Fibroblast of upper back skin (primary cell): ENCODE data around the gene MGAT4A.

Experiments used
- DNase-seq: peaks from one replicate; pipeline ENCODE4 v3.0.0-alpha.2; 2013

MGAT4A gene

GRCh38 chr2:98731041-98731893 lies at the start of gene MGAT4A:
MGAT4A (minus strand) TSS chr2:98731132; CDS start chr2:98726332, 4,800 bp downstream.
- DNase-seq: peak; percentile 12

- DNase-seq: no peak
Measured at GRCh38 chr2:98778741-98779483, 48.0 kb upstream of the MGAT4A start.

GRCh38 chr2:98778151-98778550 lies 47.2 kb upstream of the MGAT4A start:
- DNase-seq: no peak

GRCh38 chr2:98777710-98778109 lies 46.8 kb upstream of the MGAT4A start:
- DNase-seq: no peak

GRCh38 chr2:98777076-98777475 lies 46.1 kb upstream of the MGAT4A start:
- no peak for DNase-seq

- no peak for DNase-seq
Measured at GRCh38 chr2:98776136-98776535, 45.2 kb upstream of the MGAT4A start.

- DNase-seq: no peak
Measured at GRCh38 chr2:98775146-98775986, 44.4 kb upstream of the MGAT4A start.

- no peak for DNase-seq
Measured at GRCh38 chr2:98773907-98774306, 43.0 kb upstream of the MGAT4A start.

GRCh38 chr2:98773169-98773568 lies 42.2 kb upstream of the MGAT4A start:
- no peak for DNase-seq

- DNase-seq: peak; percentile 12
Measured at GRCh38 chr2:98772536-98772935, 41.6 kb upstream of the MGAT4A start.

GRCh38 chr2:98771721-98772524 lies 41.0 kb upstream of the MGAT4A start:
- peak; percentile 54 for DNase-seq

GRCh38 chr2:98771264-98771663 lies 40.3 kb upstream of the MGAT4A start:
- DNase-seq: no peak

- DNase-seq: no peak
Measured at GRCh38 chr2:98769784-98770183, 38.9 kb upstream of the MGAT4A start.

- DNase-seq: no peak
Measured at GRCh38 chr2:98769114-98769476, 38.2 kb upstream of the MGAT4A start.

GRCh38 chr2:98768384-98769113 lies 37.6 kb upstream of the MGAT4A start:
- DNase-seq: no peak

- no peak for DNase-seq
Measured at GRCh38 chr2:98764499-98764898, 33.6 kb upstream of the MGAT4A start.

- no peak for DNase-seq
Measured at GRCh38 chr2:98763209-98763951, 32.4 kb upstream of the MGAT4A start.

- DNase-seq: no peak
Measured at GRCh38 chr2:98761909-98762308, 31.0 kb upstream of the MGAT4A start.

- DNase-seq: no peak
Measured at GRCh38 chr2:98761267-98761781, 30.4 kb upstream of the MGAT4A start.

GRCh38 chr2:98759827-98760625 lies 29.1 kb upstream of the MGAT4A start:
- DNase-seq: no peak
